GM12878 (cell line): ENCODE results near the gene HSPB3. TPM values are rescaled to one million over a fixed set of nuclear protein-coding genes. Genes with fewer than 3 reads are reported as not detected.

Experiments used
- ATAC-seq: fragments of 200-7000 bp; cut with Tn5 transposase; 3 replicates; pipeline ENCODE4 v1.9.1; 2020; ENCODE audit warnings: mild to moderate bottlenecking, moderate library complexity
- BruUV-seq: library from RNA; stranded (reverse); fragments of 400-500 nt; replicated peaks from 2 replicates; lab custom pipeline; 2021; lab: Mats Ljungman, UMichigan
- CTCF ChIA-PET: fragments of 300-600 bp; sonication (Branson Sonifier 250); formaldehyde crosslinking; extraction: SDS; loops from one replicate; lab custom pipeline; 2021; ENCODE audit warnings: inconsistent platforms; lab: Yijun Ruan, JAX
- POLR2A ChIA-PET: fragments of 350-600 bp; formaldehyde crosslinking; extraction: SDS; loops from one replicate; lab custom pipeline; 2021; ENCODE audit warnings: inconsistent platforms; lab: Charles Lee
- RAD21 ChIA-PET: fragments of 300-600 bp; sonication (Branson Sonifier 250); formaldehyde crosslinking; loops from one replicate; lab custom pipeline; 2023; ENCODE audit warnings: antibody characterized with exemption; ENCODE audit not compliant: unreplicated experiment; lab: Charles Lee
- SMC1A ChIA-PET: fragments of 300-600 bp; sonication (Branson Sonifier 250); formaldehyde crosslinking; loops from one replicate; lab custom pipeline; 2023; ENCODE audit not compliant: unreplicated experiment, uncharacterized antibody; lab: Charles Lee
- DNase-seq: peaks from one replicate; pipeline ENCODE4 v3.0.0-alpha.2; 2011; ENCODE audit warnings: low read depth, low spot score
- FAIRE-seq: peaks from 3 replicates; lab custom pipeline; 2011; peaks lifted over from hg19 to GRCh38; lab: Jason Lieb, UNC
- H2AFZ ChIP-seq: 2 replicates; pipeline ENCODE4 v1.6.0; 2011; ENCODE audit warnings: low read depth, low read length, control low read depth; ENCODE audit not compliant: control insufficient read depth
- H3K27ac ChIP-seq: 2 replicates; pipeline ENCODE4 v1.5.1; 2011; ENCODE audit warnings: control low read depth; ENCODE audit not compliant: control insufficient read depth, insufficient read depth
- H3K27me3 ChIP-seq, 2 experiments: replicated peaks in 1 of 2; 2 replicates each; pipeline versions ENCODE4 v1.6.0 to v1.6.1; 2011; ENCODE audit warnings: low read length in 1 of 2; ENCODE audit not compliant: control insufficient read depth in 2 of 2, insufficient read depth in 2 of 2
- H3K36me3 ChIP-seq, 2 experiments: 2 replicates each; pipeline ENCODE4 v1.5.1; 2011; ENCODE audit warnings: low read length in 1 of 2; ENCODE audit not compliant: control insufficient read depth in 2 of 2, insufficient read depth in 2 of 2
- H3K4me1 ChIP-seq: 2 replicates; pipeline ENCODE4 v1.6.1; 2011; ENCODE audit warnings: mild to moderate bottlenecking, low read length, moderate library complexity, mixed read lengths; ENCODE audit not compliant: control insufficient read depth, insufficient read depth
- H3K4me2 ChIP-seq: 2 replicates; pipeline ENCODE4 v1.6.0; 2011; ENCODE audit warnings: control low read depth; ENCODE audit not compliant: control insufficient read depth, insufficient read depth
- H3K4me3 ChIP-seq: fragments of 200-600 bp; sonication (generic); 2 replicates; pipeline ENCODE4 v1.5.1; 2016
- H3K79me2 ChIP-seq: 2 replicates; pipeline ENCODE4 v1.6.0; 2011; ENCODE audit warnings: low read length; ENCODE audit not compliant: control insufficient read depth, insufficient read depth
- H3K9ac ChIP-seq: 2 replicates; pipeline ENCODE4 v1.8.0; 2011; ENCODE audit warnings: low read length, control low read depth, mixed read lengths; ENCODE audit not compliant: control insufficient read depth, insufficient read depth
- H3K9me3 ChIP-seq: replicated peaks from 3 replicates; pipeline ENCODE4 v1.5.1; 2011; ENCODE audit warnings: mild to moderate bottlenecking, low read length; ENCODE audit not compliant: control insufficient read depth, insufficient read depth
- H4K20me1 ChIP-seq: 2 replicates; pipeline ENCODE4 v1.6.0; 2011; ENCODE audit not compliant: control insufficient read depth, insufficient read depth
- ATF7 ChIP-seq: fragments of 450-650 bp; IDR thresholded peaks from 2 replicates; pipeline ENCODE4 v1.6.1; 2016; ENCODE audit warnings: low read depth, mild to moderate bottlenecking
- BCL11A ChIP-seq: IDR thresholded peaks from 2 replicates; pipeline ENCODE4 v1.6.1; 2011; ENCODE audit warnings: low read depth, low read length
- EED ChIP-seq: sonication (generic); IDR thresholded peaks from 2 replicates; pipeline ENCODE4 v1.6.1; 2016; ENCODE audit warnings: antibody characterized with exemption, low read depth
- EP300 ChIP-seq, 2 experiments: fragments of 150-350 bp in 1 of 2; IDR thresholded peaks; 2 replicates each; pipeline ENCODE4 v1.6.1; 2011 to 2012; ENCODE audit warnings: low read depth in 2 of 2, low read length in 2 of 2, borderline replicate concordance in 1 of 2, improper control_type of control experiment in 1 of 2, inconsistent platforms in 1 of 2; ENCODE audit not compliant: control insufficient read depth in 1 of 2
- FOS ChIP-seq: IDR thresholded peaks from 3 replicates; pipeline ENCODE4 v1.6.1; 2011; ENCODE audit warnings: borderline replicate concordance; ENCODE audit not compliant: insufficient read length; ENCODE audit errors: extremely low read depth
- HDGF ChIP-seq: fragments of 450-650 bp; IDR thresholded peaks from 2 replicates; pipeline ENCODE4 v1.6.1; 2016; ENCODE audit warnings: antibody characterized with exemption
- IKZF1 ChIP-seq: fragments of 450-650 bp; conservative IDR thresholded peaks from 2 replicates; pipeline ENCODE4 v1.6.1; 2017; ENCODE audit warnings: antibody characterized with exemption, mild to moderate bottlenecking
- JUNB ChIP-seq: IDR thresholded peaks from 2 replicates; pipeline ENCODE4 v1.6.1; 2016; ENCODE audit warnings: antibody characterized with exemption, mild to moderate bottlenecking
- JUND ChIP-seq: IDR thresholded peaks from 2 replicates; pipeline ENCODE4 v1.6.1; 2012; ENCODE audit warnings: low read depth, mild to moderate bottlenecking, low read length, improper control_type of control experiment, moderate library complexity
- NFXL1 ChIP-seq: fragments of 450-650 bp; IDR thresholded peaks from 2 replicates; pipeline ENCODE4 v1.6.1; 2017; ENCODE audit warnings: antibody characterized with exemption, mild to moderate bottlenecking, borderline replicate concordance
- NR2F1 ChIP-seq: fragments of 450-650 bp; conservative IDR thresholded peaks from 2 replicates; pipeline ENCODE4 v1.6.1; 2017; ENCODE audit warnings: mild to moderate bottlenecking
- NRF1 ChIP-seq: conservative IDR thresholded peaks from 2 replicates; pipeline ENCODE4 v1.6.1; 2011; ENCODE audit warnings: mild to moderate bottlenecking, low read depth, low read length, improper control_type of control experiment
- PML ChIP-seq: IDR thresholded peaks from 2 replicates; pipeline ENCODE4 v1.6.1; 2012; ENCODE audit warnings: low read length, inconsistent platforms
- RAD51 ChIP-seq: fragments of 450-650 bp; IDR thresholded peaks from 2 replicates; pipeline ENCODE4 v1.6.1; 2016; ENCODE audit warnings: moderate library complexity, mild to moderate bottlenecking, inconsistent platforms
- SIN3A ChIP-seq: IDR thresholded peaks from 2 replicates; pipeline ENCODE4 v1.6.1; 2012; ENCODE audit warnings: low read depth, low read length, improper control_type of control experiment
- SREBF2 ChIP-seq: IDR thresholded peaks from 2 replicates; pipeline ENCODE4 v1.6.1; 2012; ENCODE audit warnings: mild to moderate bottlenecking, low read length
- TAF1 ChIP-seq: IDR thresholded peaks from 2 replicates; pipeline ENCODE4 v1.6.1; 2011; ENCODE audit warnings: mild to moderate bottlenecking, low read depth, low read length, borderline replicate concordance
- TBL1XR1 ChIP-seq: IDR thresholded peaks from 2 replicates; pipeline ENCODE4 v1.6.1; 2012; ENCODE audit warnings: low read depth, low read length, improper control_type of control experiment
- WRNIP1 ChIP-seq: IDR thresholded peaks from 2 replicates; pipeline ENCODE4 v1.6.1; 2011; ENCODE audit warnings: low read depth, low read length, improper control_type of control experiment, borderline replicate concordance
- YY1 ChIP-seq: IDR thresholded peaks from 2 replicates; pipeline ENCODE4 v1.6.1; 2011; ENCODE audit warnings: low read depth, mild to moderate bottlenecking, low read length
- ZBED1 ChIP-seq: IDR thresholded peaks from 2 replicates; pipeline ENCODE4 v1.6.1; 2016; ENCODE audit warnings: borderline replicate concordance
- ZNF207 ChIP-seq: fragments of 450-650 bp; IDR thresholded peaks from 2 replicates; pipeline ENCODE4 v1.6.1; 2014; ENCODE audit warnings: antibody characterized with exemption, mild to moderate bottlenecking, borderline replicate concordance
- ZNF622 ChIP-seq: fragments of 450-650 bp; IDR thresholded peaks from 2 replicates; pipeline ENCODE4 v1.6.1; 2017; ENCODE audit warnings: mild to moderate bottlenecking, inconsistent platforms
- WGBS: methylation state at CpG from one replicate; pipeline ENCODE4 v1.1.6; 2016; ENCODE audit warnings: low lambda C conversion rate; ENCODE audit not compliant: insufficient replicate concordance, insufficient coverage; ENCODE audit errors: missing lambda C conversion rate; 5-methylcytosine and 5-hydroxymethylcytosine counted together
- in situ Hi-C: fragments of 300-500 bp; cut with MboI; formaldehyde crosslinking; loops from 9 replicates; pipeline ENCODE4 v1.14.3; 2018; ENCODE audit warnings: mixed read lengths
- intact Hi-C: fragments of 100-400 bp; cut with micrococcal nuclease; formaldehyde crosslinking; loops from one replicate; pipeline ENCODE4 v1.14.2; 2022; ENCODE audit not compliant: unreplicated experiment
- polyA plus RNA-seq, 11 experiments: library from polyadenylated mRNA; depleted of rRNA in 4 of 11; unstranded in 6 of 11; stranded (reverse) in 5 of 11; fragments of >200 nt; fragmentation: Nextera tagmentation in 4 of 11; fragmentation: Illumina TruSeq in 1 of 11; extraction: Ambion mirVana in 4 of 11; extraction: Trizol in 1 of 11; gene quantifications; 1 replicate in 1 of 11; 2 replicates in 10 of 11; pipeline versions ENCODE4 v1.2.1 to v1.2.3, GENCODE V29; 2011 to 2016; ENCODE audit warnings: inconsistent platforms in 2 of 11, missing spikeins in 2 of 11, low read depth in 1 of 11
- total RNA-seq, 4 experiments: library from RNA; depleted of rRNA in 3 of 4; stranded (reverse); fragments of >200 nt in 3 of 4; fragmentation: Illumina TruSeq in 1 of 4; extraction: Trizol in 1 of 4; gene quantifications; 2 replicates each; pipeline versions ENCODE4 v1.2.1 to v1.2.3, GENCODE V29; 2013 to 2021
- TF ChIP-seq, protein P1 (sequence below): IDR thresholded peaks from 2 replicates; pipeline ENCODE4 v1.6.1; 2012; ENCODE audit warnings: low read depth, low read length, improper control_type of control experiment

The HSPB3 gene
- total and polyA plus RNA-seq, 10 of the 15 experiments (the other 5 are each of a cell fraction or from before 2014, with no cell fraction given), result 0.11 to 0.60 (median 0.29) TPM; not detected in 7

DNA sequence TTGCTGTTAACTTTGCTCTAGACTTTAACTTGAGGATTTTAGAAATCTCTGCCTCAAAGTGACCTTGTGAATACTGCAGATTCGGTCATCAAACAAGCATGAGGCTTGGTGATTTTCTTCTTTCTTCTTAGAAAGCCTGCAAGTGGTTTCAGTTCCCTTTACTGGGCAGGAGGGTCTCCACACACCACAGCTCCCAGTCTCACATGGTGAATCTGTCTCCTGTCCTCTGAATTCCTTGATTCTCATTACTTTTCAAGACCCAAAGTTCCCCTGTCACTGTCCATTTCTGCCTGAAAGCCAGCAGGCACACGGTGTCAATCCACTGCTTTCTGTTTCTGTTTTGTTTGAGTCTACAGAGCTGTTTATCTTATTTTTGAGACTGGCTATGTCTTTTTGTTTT lies 14.1 kb downstream of the HSPB3 start (continued):
- TF ChIP-seq FOS (no peak), TAF1 (no peak), SREBF2 (no peak), ZBED1 (no peak), SIN3A (no peak), ATF7 (no peak), JUNB (no peak)
- TF ChIP-seq, all 136 proteins: peak for 17

DNA sequence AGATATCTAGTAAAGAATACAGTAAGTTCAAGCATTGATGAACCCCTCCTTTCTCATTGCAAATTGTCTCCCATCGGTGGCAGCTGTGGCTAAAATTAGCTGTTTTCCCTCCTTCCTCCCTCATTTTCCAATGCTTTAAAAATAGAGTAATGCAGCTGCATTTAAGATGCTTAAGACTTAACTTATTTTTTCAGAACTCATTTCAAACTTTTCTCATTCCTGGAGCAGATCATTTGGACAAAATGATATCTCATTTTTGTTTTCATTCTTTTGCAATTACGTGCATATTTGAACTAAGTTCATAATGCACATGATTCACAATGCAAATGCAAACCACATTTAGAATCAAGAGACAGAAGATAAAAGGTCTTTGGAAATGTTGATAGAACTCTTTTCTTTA lies 14.6 kb downstream of the HSPB3 start:
- DNase-seq, result no peak
- ChIA-PET SMC1A (interaction anchor here (1.2 to 2.3 kb wide), 5 partner anchors 18 to 236 kb away, joined by 3 to 9 read pairs (median 3); no protein-coding TSS in a partner anchor), POLR2A (no interaction called here), CTCF (interaction anchor here (0.8 to 3.9 kb wide), 5 partner anchors 15 to 375 kb away, joined by 3 to 29 read pairs (median 4); no protein-coding TSS in a partner anchor), RAD21 (interaction anchor here (1.1 kb wide), 1 partner anchor 226 kb away, joined by 4 read pairs; no protein-coding TSS in a partner anchor)
- in situ Hi-C loops (no loop called here), intact Hi-C loops (no loop called here)
- Histone ChIP-seq H3K27me3 (no peaks in the 10 kb centered on the region), H4K20me1 (no peaks in the 10 kb centered on the region), H3K4me1 (peaks cover 5% of the 10 kb centered on the region), H3K27ac (no peak overlapping the region), H3K4me3 (no peak overlapping the region), H3K79me2 (no peaks in the 10 kb centered on the region), H3K9ac (no peak overlapping the region), H3K36me3 (no peaks in the 10 kb centered on the region), H3K4me2 (0 out of 2 replicates have a peak overlapping the region, but pooled peaks have one; percentile 83), H2AFZ (no peak overlapping the region), H3K9me3 (no peaks in the 10 kb centered on the region)
- no TSS peak for BruUV-seq
- WGBS, result 40% methylated on average over 2 of the region's 2 CpGs
- no peak for FAIRE-seq
- ATAC-seq, result no peak
- TF ChIP-seq NFXL1, result no peak
- TF ChIP-seq WRNIP1, result no peak
- TF ChIP-seq HDGF, result no peak
- no peak for TF ChIP-seq BCL11A
- no peak for TF ChIP-seq ZNF622
- no peak for TF ChIP-seq RAD51
- TF ChIP-seq NR2F1, result no peak
- no peak for TF ChIP-seq JUND
- TF ChIP-seq ZNF207, result no peak
- no peak for TF ChIP-seq EP300 (IDR thresholded peaks at IDR 0.05; ENCODE audit: borderline replicate concordance in 1 of 2, control insufficient read depth in 1 of 2, low read depth in 2 of 2, low read length in 2 of 2)
- TF ChIP-seq NRF1, result no peak
- no peak for TF ChIP-seq PML
- TF ChIP-seq, protein P1, sequence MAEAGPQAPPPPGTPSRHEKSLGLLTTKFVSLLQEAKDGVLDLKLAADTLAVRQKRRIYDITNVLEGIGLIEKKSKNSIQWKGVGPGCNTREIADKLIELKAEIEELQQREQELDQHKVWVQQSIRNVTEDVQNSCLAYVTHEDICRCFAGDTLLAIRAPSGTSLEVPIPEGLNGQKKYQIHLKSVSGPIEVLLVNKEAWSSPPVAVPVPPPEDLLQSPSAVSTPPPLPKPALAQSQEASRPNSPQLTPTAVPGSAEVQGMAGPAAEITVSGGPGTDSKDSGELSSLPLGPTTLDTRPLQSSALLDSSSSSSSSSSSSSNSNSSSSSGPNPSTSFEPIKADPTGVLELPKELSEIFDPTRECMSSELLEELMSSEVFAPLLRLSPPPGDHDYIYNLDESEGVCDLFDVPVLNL, result no peak
- TF ChIP-seq EED, result no peak
- TF ChIP-seq YY1, result no peak
- no peak for TF ChIP-seq IKZF1
- TF ChIP-seq TBL1XR1, result no peak
- TF ChIP-seq, all 136 proteins: peak for 0
